MM.1S (cell line): ENCODE data around the gene PCGF5.

Source experiments
- DNase-seq: peaks from one replicate; pipeline ENCODE4 v3.0.0-alpha.2; 2015
- H2AFZ ChIP-seq: fragments of 300-600 bp; sonication (generic); 2 replicates; pipeline ENCODE4 v1.6.0; 2016; ENCODE audit warnings: antibody characterized with exemption, low read length
- H3F3A ChIP-seq: fragments of 300-600 bp; sonication (generic); 2 replicates; pipeline ENCODE4 v1.6.1; 2016; ENCODE audit warnings: mild to moderate bottlenecking, antibody characterized with exemption, low read length, moderate library complexity, mixed read lengths; ENCODE audit not compliant: insufficient read depth
- H3K27ac ChIP-seq: fragments of 300-600 bp; sonication (generic); 2 replicates; pipeline ENCODE4 v1.5.1; 2016; ENCODE audit warnings: mild to moderate bottlenecking, low read length
- H3K27me3 ChIP-seq: fragments of 300-600 bp; sonication (generic); replicated peaks from 2 replicates; pipeline ENCODE4 v1.6.0; 2016; ENCODE audit warnings: low read length; ENCODE audit not compliant: insufficient read depth
- H3K36me3 ChIP-seq: fragments of 300-600 bp; sonication (generic); replicated peaks from 2 replicates; pipeline ENCODE4 v1.6.1; 2016; ENCODE audit warnings: mild to moderate bottlenecking, low read length, mixed read lengths; ENCODE audit not compliant: insufficient read depth
- H3K4me1 ChIP-seq: fragments of 300-600 bp; sonication (generic); 2 replicates; pipeline ENCODE4 v1.6.1; 2016; ENCODE audit warnings: low read length, mixed read lengths
- H3K4me2 ChIP-seq: fragments of 300-600 bp; sonication (generic); 2 replicates; pipeline ENCODE4 v1.6.0; 2016; ENCODE audit warnings: low read depth, low read length
- H3K4me3 ChIP-seq: fragments of 300-600 bp; sonication (generic); 2 replicates; pipeline ENCODE4 v1.5.1; 2016; ENCODE audit warnings: low read length, mixed read lengths
- H3K79me2 ChIP-seq: fragments of 300-600 bp; sonication (generic); 2 replicates; pipeline ENCODE4 v1.6.1; 2016; ENCODE audit warnings: mixed run types, low read length, mixed read lengths
- H3K9ac ChIP-seq: fragments of 300-600 bp; sonication (generic); 2 replicates; pipeline ENCODE4 v1.6.1; 2016; ENCODE audit warnings: low read length, mixed read lengths
- H3K9me2 ChIP-seq: fragments of 300-600 bp; sonication (generic); replicated peaks from 2 replicates; pipeline ENCODE4 v1.6.1; 2016; ENCODE audit warnings: mild to moderate bottlenecking, low read length, mixed read lengths; ENCODE audit not compliant: insufficient read depth
- H3K9me3 ChIP-seq: fragments of 300-600 bp; sonication (generic); replicated peaks from 2 replicates; pipeline ENCODE4 v1.6.1; 2016; ENCODE audit warnings: mild to moderate bottlenecking, low read length, mixed read lengths; ENCODE audit not compliant: insufficient read depth
- H4K20me1 ChIP-seq: fragments of 300-600 bp; sonication (generic); 2 replicates; pipeline ENCODE4 v1.6.1; 2016; ENCODE audit warnings: mild to moderate bottlenecking, low read length, moderate library complexity, mixed read lengths; ENCODE audit not compliant: insufficient read depth
- CTCF ChIP-seq: fragments of 300-600 bp; sonication (generic); IDR thresholded peaks from 2 replicates; pipeline ENCODE4 v1.5.1; 2016; ENCODE audit warnings: antibody characterized with exemption, low read length, mixed read lengths
- EZH2 ChIP-seq: fragments of 300-600 bp; sonication (generic); optimal IDR thresholded peaks from 2 replicates; pipeline ENCODE3; 2017; ENCODE audit warnings: low read depth, mild to moderate bottlenecking, antibody characterized with exemption, low read length, mixed read lengths
- EZH2phosphoT487 ChIP-seq: fragments of 300-600 bp; sonication (generic); IDR thresholded peaks from 2 replicates; pipeline ENCODE4 v1.6.1; 2018; ENCODE audit warnings: antibody characterized with exemption, low read length

The PCGF5 gene

GRCh38 chr10:91229683-91230082 is 9.2 kb downstream of the PCGF5 start:
- Histone ChIP-seq H3K27ac (no peak overlapping the region), H3K4me3 (no peak overlapping the region), H3K9me3 (no peaks in the 10 kb centered on the region), H3K79me2 (peaks cover 32% of the 10 kb centered on the region), H3K4me2 (no peak overlapping the region), H3K4me1 (no peaks in the 10 kb centered on the region), H3K36me3 (no peaks in the 10 kb centered on the region), H4K20me1 (no peaks in the 10 kb centered on the region), H2AFZ (no peak overlapping the region), H3K9ac (no peak overlapping the region), H3F3A (no peaks in the 10 kb centered on the region), H3K27me3 (no peaks in the 10 kb centered on the region), H3K9me2 (no peaks in the 10 kb centered on the region)
- TF ChIP-seq CTCF (no peak), EZH2 (no peak), EZH2phosphoT487 (no peak)
- DNase-seq, result no peak

- no peak overlapping the region for H2AFZ ChIP-seq
- TF ChIP-seq CTCF (no peak), EZH2phosphoT487 (no peak), EZH2 (no peak)
- no peak overlapping the region for H3K4me3 ChIP-seq
- H3K27ac ChIP-seq, result no peak overlapping the region
- no peaks in the 10 kb centered on the region for H3F3A ChIP-seq
- no peaks in the 10 kb centered on the region for H3K9me2 ChIP-seq
- H3K4me1 ChIP-seq, result no peaks in the 10 kb centered on the region
- no peaks in the 10 kb centered on the region for H3K36me3 ChIP-seq
- no peak overlapping the region for H3K9ac ChIP-seq
- 0 out of 2 replicates have a peak, but pooled peaks cover 5% of the 10 kb centered on the region for H3K79me2 ChIP-seq
- no peak overlapping the region for H3K4me2 ChIP-seq
- no peaks in the 10 kb centered on the region for H4K20me1 ChIP-seq
- DNase-seq, result no peak
- no peaks in the 10 kb centered on the region for H3K27me3 ChIP-seq
- no peaks in the 10 kb centered on the region for H3K9me3 ChIP-seq
These were observed 17.7 kb downstream of the PCGF5 start for GRCh38 chr10:91238191-91238590.

DNA sequence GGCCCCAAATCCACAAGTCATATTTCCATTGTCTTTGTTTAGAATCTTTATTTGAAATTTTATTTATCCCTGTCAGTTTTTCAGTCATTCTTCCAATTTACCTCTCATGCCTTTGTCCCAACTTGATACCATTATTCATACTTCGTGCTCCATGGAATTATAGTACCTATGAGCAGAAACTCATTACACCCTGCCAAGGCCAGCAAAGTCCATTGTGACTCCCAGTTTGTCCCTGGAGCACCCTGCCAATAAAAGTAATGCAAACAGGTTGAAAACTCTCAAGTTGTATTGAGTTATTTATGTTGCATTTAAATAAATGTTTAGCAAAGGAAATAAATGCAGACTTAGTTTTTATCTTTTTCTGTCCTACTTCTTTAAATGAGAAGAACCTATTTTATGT is 19.3 kb downstream of the PCGF5 start:
- TF ChIP-seq CTCF (no peak), EZH2phosphoT487 (no peak), EZH2 (no peak)
- DNase-seq, result no peak
- Histone ChIP-seq H3K4me1 (no peaks in the 10 kb centered on the region), H4K20me1 (no peaks in the 10 kb centered on the region), H3K9me2 (no peaks in the 10 kb centered on the region), H3K9me3 (no peaks in the 10 kb centered on the region), H3K27ac (no peak overlapping the region), H3K79me2 (0 out of 2 replicates have a peak, but pooled peaks cover 2% of the 10 kb centered on the region), H3K27me3 (no peaks in the 10 kb centered on the region), H3K4me2 (no peak overlapping the region), H3K36me3 (no peaks in the 10 kb centered on the region), H3K4me3 (no peak overlapping the region), H3F3A (no peaks in the 10 kb centered on the region), H2AFZ (no peak overlapping the region), H3K9ac (no peak overlapping the region)
